ENCODE results near the gene DOCK7. TPM values are rescaled to one million over a fixed set of nuclear protein-coding genes. Genes with fewer than 3 reads are reported as not detected.
A peak's percentile ranks its signal among the peaks of the same experiment; 100 is the strongest.

Gene DOCK7
- total RNA-seq, 1 donor, result 153 TPM

- TF ChIP-seq, protein P1, sequence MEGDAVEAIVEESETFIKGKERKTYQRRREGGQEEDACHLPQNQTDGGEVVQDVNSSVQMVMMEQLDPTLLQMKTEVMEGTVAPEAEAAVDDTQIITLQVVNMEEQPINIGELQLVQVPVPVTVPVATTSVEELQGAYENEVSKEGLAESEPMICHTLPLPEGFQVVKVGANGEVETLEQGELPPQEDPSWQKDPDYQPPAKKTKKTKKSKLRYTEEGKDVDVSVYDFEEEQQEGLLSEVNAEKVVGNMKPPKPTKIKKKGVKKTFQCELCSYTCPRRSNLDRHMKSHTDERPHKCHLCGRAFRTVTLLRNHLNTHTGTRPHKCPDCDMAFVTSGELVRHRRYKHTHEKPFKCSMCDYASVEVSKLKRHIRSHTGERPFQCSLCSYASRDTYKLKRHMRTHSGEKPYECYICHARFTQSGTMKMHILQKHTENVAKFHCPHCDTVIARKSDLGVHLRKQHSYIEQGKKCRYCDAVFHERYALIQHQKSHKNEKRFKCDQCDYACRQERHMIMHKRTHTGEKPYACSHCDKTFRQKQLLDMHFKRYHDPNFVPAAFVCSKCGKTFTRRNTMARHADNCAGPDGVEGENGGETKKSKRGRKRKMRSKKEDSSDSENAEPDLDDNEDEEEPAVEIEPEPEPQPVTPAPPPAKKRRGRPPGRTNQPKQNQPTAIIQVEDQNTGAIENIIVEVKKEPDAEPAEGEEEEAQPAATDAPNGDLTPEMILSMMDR (IDR thresholded peaks at IDR 0.05; ENCODE audit: insufficient read depth, low read depth, low read length), result no peak
- H3K4me3 ChIP-seq (ENCODE audit: low read depth, low read length), result no peak overlapping the region
- no peak for DNase-seq (ENCODE audit: low read depth)
Observed at GRCh38 chr1:62444701-62445100, 243.5 kb downstream of the DOCK7 start.

- no peak overlapping the region for H3K4me3 ChIP-seq (ENCODE audit: low read depth, low read length)
- no peak for DNase-seq (ENCODE audit: low read depth)
- TF ChIP-seq, protein P1 (IDR thresholded peaks at IDR 0.05; ENCODE audit: insufficient read depth, low read depth, low read length), result no peak
Observed at GRCh38 chr1:62439652-62440371, 248.4 kb downstream of the DOCK7 start.

DNA sequence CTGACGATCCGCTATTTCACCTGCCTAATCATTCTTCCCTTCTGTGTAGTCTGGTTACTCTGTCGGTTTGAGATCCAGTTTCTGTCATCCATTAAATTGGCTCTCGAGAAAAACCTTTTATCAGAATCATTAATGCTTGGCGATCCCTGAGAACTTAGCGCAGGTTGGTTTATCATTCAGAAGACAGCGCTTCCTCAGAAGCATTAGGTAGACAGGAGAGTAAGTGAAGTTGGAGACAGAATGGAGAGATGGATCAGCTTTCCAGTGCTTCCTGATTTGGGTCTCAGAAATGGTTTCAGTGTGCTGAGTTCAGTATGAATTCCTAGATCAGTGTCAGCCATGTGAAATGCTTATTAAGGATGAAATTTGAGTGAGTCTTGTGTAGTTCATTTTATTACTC lies 250.0 kb downstream of the DOCK7 start:
- DNase-seq (ENCODE audit: low read depth), result peak; percentile 26

GRCh38 chr1:62437273-62437940 lies 250.8 kb downstream of the DOCK7 start:
- peak; percentile 45 for DNase-seq (ENCODE audit: low read depth)
- H3K4me3 ChIP-seq (ENCODE audit: low read depth, low read length), result peak overlapping the region; percentile 85
- TF ChIP-seq, protein P1 (IDR thresholded peaks at IDR 0.05; ENCODE audit: insufficient read depth, low read depth, low read length), result no peak

More for the DNA sequence above, 250.0 kb downstream of the DOCK7 start:
- TF ChIP-seq, protein P1 (IDR thresholded peaks at IDR 0.05; ENCODE audit: insufficient read depth, low read depth, low read length), result no peak
- peak overlapping the region; percentile 85 for H3K4me3 ChIP-seq (ENCODE audit: low read depth, low read length)

DNA sequence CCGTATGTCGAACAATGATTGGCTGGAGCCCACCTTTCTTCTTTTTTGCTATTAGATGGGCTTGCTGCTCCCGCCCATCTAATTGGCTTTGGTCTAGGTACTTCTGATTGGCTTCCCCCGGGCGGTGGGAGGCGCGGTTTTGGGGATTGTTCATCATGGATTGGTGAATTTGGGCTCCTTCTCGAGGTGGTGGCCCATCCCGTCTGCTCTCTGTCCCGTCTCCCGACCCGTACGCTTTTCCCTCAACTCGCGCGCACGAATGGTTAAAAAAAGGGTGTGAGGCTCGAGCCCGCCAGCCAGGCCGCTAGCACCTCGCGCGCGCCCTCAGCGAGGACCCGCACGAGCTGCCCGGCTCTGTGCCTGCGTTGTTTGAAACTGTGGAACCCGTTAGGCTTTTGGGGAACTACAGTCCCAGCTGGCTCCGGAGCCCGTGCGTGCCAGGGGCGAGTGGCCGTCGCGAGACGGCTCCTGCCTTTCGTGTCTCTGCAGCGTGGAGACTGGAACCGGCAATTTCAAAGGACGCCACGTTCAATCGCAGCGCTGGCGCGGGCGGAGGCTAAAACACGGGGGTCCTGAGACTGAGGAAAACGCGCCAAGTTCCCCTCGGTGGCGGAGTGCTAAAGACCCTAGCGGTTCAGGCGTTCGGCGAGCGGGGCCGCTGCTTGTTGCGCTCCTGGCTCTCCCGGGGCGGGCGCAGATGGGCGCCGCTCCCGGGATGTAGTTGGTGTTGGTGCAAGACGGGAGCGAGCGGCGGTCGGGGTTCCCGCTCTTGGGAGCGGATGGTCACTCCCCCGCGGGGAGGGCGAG lies 251.5 kb downstream of the DOCK7 start, which contains the start of gene USP1:
Gene USP1 (plus strand): TSS at position 584 of the 807 bp plus-strand sequence. CDS start 2,819 bp downstream, outside the sequence.
- DNase-seq (ENCODE audit: low read depth), result peak; percentile 100
- TF ChIP-seq, protein P1 (IDR thresholded peaks at IDR 0.05; ENCODE audit: insufficient read depth, low read depth, low read length), result no peak
- H3K4me3 ChIP-seq (ENCODE audit: low read depth, low read length), result peak within 1 kb of the TSS; percentile 85

DNA sequence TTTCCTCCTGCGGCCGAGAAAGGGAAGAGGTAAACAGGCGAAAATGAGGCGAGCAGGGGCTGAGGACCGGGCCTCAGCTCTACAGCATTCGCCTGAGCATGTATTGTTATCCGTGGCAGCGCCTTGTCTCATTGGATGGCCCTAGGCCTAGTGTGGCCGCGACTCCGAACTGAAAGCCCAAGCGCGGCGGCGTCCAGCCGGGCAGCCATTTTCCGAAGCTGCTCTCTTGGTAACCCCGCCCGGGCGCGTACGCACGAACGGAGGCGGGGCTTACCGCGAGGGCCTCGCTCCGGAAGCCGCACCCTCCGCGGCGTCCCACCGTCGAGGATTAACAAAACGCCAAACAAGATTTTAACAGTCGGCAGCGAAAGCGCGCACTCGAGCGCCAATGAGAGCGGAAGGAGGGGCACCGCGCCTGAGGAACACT lies 252.1 kb downstream of the DOCK7 start:
- TF ChIP-seq, protein P1 (IDR thresholded peaks at IDR 0.05; ENCODE audit: insufficient read depth, low read depth, low read length), result no peak
- H3K4me3 ChIP-seq (ENCODE audit: low read depth, low read length), result peak overlapping the region; percentile 85
- DNase-seq (ENCODE audit: low read depth), result no peak

Measured in fibroblast of villous mesenchyme (primary cell).